HG03108 (cell line): Measurements from ENCODE around the gene PADI1.
"Not testable (repeated sequence)": the region's sequence is repeated elsewhere in the genome, so short reads cannot be mapped to it uniquely, and the experiment has no call there.

ENCODE experiments used
- ATAC-seq: cut with Tn5 transposase; IDR thresholded peaks from one replicate; pipeline ENCODE4 v1.9.1; 2021; ENCODE audit warnings: moderate library complexity; ENCODE audit not compliant: unreplicated experiment

Gene PADI1

DNA sequence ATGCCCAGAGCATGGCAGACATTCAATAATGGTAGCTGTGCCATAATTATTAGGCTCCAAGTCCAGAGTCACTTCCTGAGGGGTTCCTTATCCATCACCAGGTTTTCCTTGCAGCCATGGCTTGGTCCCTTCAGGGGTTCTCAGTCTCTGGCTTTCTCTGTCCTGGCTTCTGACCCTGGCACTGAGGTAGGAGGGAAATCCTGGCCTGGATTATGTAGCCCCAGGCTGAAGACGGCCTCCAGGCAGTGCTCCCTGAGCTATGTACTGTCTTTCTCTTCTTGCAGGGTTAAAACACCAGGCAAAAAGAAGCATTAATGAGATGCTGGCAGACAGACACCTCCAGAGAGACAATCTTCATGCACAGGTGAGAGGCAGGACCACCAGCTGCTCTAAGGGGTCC, 34.5 kb downstream of the PADI1 start:
- no peak for ATAC-seq

DNA sequence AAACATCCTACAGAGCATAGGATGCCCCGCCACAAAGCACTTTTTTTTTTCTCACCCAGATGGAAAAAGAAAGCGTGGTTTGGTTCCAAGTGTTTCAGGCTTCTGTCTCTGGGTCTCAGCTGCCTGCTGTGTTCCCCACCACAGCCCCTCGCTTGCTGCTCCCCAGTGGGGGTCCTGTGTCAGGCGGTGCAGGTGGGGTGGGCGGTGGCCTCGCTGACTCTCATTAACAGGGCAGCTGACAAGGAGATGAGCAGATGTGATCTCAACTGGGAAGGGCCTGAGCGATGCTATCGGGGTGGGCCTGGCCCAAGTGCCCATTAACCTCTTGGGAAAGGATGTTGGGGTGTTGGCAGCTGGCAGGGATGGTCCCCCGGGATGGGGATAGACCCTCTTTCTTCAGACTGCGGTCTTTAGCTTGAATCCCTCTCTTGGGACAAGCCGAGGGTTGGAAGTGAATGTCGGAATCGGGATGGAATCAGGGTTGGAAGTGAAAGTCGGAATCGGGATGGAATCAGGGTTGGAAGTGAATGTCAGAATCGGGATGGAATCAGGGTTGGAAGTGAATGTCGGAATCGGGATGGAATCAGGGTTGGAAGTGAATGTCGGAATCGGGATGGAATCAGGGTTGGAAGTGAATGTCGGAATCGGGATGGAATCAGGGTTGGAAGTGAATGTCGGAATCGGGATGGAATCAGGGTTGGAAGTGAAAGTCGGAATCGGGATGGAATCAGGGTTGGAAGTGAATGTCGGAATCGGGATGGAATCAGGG, 36.3 kb downstream of the PADI1 start:
- not testable (repeated sequence) for ATAC-seq

- not testable (repeated sequence) for ATAC-seq
These were observed 36.8 kb downstream of the PADI1 start for GRCh38 chr1:17241780-17242074.

GRCh38 chr1:17243274-17243673, 38.3 kb downstream of the PADI1 start:
- ATAC-seq = no peak

- ATAC-seq = no peak
These were observed 40.2 kb downstream of the PADI1 start for GRCh38 chr1:17244821-17245740.

DNA sequence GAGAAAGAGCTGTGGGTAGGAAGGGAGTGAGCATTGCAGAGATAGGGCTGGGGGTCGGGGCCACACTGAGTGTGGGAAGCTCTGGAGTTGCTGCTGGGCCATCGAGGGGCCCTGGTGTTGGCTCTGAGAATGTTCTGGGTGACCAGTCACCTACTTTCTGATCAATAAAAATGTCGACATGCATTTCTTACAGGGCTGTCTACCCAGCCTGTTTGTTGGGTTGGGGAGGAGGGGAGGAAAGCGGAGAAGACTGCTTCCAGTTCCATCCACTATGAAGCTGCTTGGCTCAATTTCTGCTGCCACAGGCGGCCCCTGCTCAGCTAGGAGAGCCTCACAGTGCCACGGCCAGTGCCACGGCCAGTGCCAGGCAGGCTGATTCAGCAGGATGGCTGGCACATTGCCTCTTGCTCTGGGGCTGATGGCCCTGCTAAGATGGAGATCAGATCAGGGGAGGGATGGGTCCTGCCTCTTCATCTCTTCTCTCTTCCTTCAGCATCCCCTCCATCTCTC, 40.9 kb downstream of the PADI1 start:
- no peak for ATAC-seq

DNA sequence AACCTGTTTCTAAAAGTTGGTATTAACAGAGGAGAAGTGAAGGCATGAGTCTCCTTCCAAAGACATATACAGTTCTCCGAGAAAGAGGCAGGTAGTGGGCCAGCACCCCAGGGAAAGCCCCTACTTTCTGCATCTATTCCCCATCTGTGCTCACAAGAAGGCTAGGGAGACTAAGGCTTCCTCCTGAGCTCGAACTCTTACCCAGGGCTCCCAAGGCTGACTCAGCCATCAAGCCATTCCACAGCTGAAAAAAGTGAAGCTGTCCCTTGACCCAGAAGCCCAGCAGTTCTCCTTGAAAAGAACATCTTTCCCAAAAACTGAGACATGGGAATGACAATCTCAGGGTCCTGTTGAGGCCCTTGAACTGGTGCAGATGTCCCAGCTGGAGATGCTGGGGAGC, 42.0 kb downstream of the PADI1 start:
- no peak for ATAC-seq

DNA sequence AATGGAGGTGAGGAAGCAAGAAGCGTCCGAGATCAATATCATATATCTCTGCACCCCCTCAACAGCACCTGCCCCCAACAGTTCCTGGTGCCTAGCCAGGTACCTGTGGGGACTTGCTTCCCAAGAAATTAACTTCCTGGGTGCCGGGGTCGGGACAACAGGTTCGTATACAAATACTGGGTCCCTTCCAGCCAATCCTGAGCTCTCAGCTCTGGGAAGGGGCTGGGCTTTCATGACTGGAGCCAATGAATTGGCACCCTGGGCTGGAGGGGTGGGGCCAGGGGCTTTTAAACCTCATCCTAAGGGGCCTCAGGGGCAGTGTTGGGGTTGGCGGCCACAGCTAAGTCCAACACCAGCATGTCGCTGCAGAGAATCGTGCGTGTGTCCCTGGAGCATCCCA, 43.9 kb downstream of the PADI1 start, which contains the start of gene PADI3:
Gene PADI3 (plus strand): TSS at position 318 of the 400 bp plus-strand sequence. CDS start 40 bp downstream, at position 358.
- ATAC-seq = no peak

DNA sequence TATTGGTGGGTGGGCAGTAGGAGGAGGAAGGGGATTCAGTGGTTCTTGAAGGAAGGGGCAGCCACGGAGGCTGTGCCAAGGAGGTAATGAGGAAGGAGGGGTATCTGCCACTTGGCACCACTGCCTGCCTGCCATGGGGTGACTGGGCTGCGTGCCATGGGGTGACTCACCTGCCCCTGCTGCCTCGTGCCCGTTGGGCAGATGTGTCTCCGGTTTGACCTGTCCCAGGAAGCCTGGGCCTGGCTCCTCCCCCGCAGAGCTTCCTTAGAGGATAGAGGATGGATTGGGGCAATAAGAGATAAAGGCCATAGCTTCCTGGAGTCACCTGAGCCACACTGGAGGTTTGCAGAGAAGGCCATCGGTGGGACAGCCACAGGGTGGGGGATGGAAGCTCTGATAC, 45.7 kb downstream of the PADI1 start:
- no peak for ATAC-seq

- ATAC-seq = no peak
These were observed 46.3 kb downstream of the PADI1 start for GRCh38 chr1:17251246-17251645.

GRCh38 chr1:17251701-17252376, 46.9 kb downstream of the PADI1 start:
- ATAC-seq = no peak

DNA sequence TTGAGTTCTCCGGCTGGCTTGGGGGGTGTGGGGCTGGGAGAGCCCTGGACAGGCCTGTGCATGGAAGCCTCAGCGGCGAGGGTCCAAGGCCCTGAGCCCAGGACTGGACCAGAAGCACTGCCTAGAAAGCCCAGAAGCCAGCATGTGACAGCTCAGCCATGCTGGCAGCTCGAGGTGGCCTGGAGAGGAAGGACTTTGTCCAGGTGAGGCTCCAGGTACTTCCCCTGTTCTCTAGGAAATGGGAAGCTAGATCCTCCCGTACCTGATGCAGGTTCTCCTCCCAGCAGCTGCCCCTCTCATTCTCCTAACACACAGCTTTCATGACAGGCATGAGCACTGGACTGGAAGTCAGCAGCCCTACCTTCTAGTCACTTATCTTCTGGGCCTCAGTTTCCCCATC, 50.4 kb downstream of the PADI1 start:
- ATAC-seq = no peak

- no peak for ATAC-seq
These were observed 53.3 kb downstream of the PADI1 start for GRCh38 chr1:17258116-17258757.

GRCh38 chr1:17258758-17259130, 53.8 kb downstream of the PADI1 start:
- ATAC-seq = no peak

DNA sequence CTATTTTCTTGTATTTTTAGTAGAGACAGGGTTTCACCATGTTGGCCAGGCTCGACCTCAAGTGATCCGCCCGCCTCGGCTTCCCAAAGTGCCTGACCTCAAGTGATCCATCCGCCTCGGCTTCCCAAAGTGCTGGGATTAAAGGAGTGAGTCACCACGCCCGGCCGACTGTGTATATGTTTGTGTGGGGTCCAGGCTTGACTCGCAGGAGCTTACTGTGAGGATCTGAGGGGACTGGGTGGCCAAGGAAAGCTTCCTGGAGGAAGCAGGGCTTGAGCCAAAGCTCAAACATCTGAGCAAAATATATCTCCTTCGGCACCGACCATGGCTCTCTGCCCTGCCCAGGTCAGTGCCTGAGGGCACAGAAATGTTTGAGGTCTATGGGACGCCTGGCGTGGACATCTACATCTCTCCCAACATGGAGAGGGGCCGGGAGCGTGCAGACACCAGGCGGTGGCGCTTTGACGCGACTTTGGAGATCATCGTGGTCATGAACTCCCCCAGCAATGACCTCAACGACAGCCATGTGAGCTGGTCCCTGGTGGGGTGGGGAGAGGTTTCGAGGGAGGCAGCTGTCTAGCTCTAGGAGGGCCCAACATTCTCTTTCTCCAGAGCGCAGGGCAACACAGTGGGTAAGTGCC, 54.4 kb downstream of the PADI1 start:
- no peak for ATAC-seq

GRCh38 chr1:17260264-17260663, 55.3 kb downstream of the PADI1 start:
- no peak for ATAC-seq

GRCh38 chr1:17260738-17261137, 55.8 kb downstream of the PADI1 start:
- no peak for ATAC-seq

- ATAC-seq = no peak
These were observed 59.0 kb downstream of the PADI1 start for GRCh38 chr1:17263936-17264335.

- ATAC-seq = no peak
These were observed 59.5 kb downstream of the PADI1 start for GRCh38 chr1:17264470-17264869.

GRCh38 chr1:17265162-17265561, 60.2 kb downstream of the PADI1 start:
- ATAC-seq = no peak
